ENCODE results near the gene LCE7A. TPM values are rescaled to one million over a fixed set of nuclear protein-coding genes. Genes with fewer than 3 reads are reported as not detected.

LCE7A gene
- total RNA-seq, 1 experiment from 2014 or later = not detected

DNA sequence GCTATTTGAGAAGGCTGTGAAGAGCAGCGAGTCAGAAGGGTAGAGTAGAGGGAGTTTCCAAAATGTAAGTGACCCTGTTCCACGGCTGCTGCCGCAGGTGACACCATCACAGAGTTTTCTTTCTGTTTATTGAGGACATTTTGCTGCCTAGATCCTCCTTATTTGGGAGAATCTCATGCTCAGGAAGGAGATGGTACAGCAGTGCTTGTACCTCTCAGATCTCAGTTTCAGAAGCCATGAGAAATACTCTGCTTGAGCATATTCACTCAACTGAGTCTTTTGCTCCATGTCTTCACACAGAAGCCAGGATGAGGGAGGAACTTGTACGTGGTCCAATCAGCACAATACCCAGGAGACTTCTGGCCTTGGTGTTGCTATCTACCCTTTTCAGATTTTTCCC lies 1.6 kb downstream of the LCE7A start:
- H3K36me3 Mint-ChIP-seq (ENCODE audit: insufficient read depth, unreplicated experiment) = no peaks in the 10 kb centered on the region
- H3K9me3 Mint-ChIP-seq (ENCODE audit: unreplicated experiment) = no peaks in the 10 kb centered on the region
- CTCF ChIA-PET = interaction anchor here (1.0 kb wide), 1 partner anchor 8 kb away, joined by 4 read pairs; no protein-coding TSS in a partner anchor

GRCh38 chr1:152864443-152864842 lies 4.6 kb downstream of the LCE7A start:
- no peak overlapping the region for H3K4me3 Mint-ChIP-seq (ENCODE audit: unreplicated experiment)
- no peak overlapping the region for H3K4me3 ChIP-seq (ENCODE audit: low read depth, low read length)
- H3K9me3 ChIP-seq = no peaks in the 10 kb centered on the region
- peaks cover 10% of the 10 kb centered on the region for H3K27me3 Mint-ChIP-seq (ENCODE audit: insufficient read depth, unreplicated experiment)
- no peaks in the 10 kb centered on the region for H3K36me3 Mint-ChIP-seq (ENCODE audit: insufficient read depth, unreplicated experiment)
- no peaks in the 10 kb centered on the region for H3K36me3 ChIP-seq (ENCODE audit: control insufficient read depth, insufficient read depth, low read length)
- H3K4me1 Mint-ChIP-seq (ENCODE audit: low read depth, unreplicated experiment) = no peaks in the 10 kb centered on the region
- ChIA-PET POLR2A (no interaction called here), CTCF (no interaction called here)
- H3K4me1 ChIP-seq = no peaks in the 10 kb centered on the region
- no TSS peak for BruUV-seq (replicated peaks)
- intact Hi-C loops (cut with micrococcal nuclease; ENCODE audit: unreplicated experiment) = no loop called here
- H3K27me3 ChIP-seq (replicated peaks; ENCODE audit: control insufficient read depth, insufficient read depth, low read length) = no peaks in the 10 kb centered on the region
- no peak overlapping the region for H3K27ac Mint-ChIP-seq (ENCODE audit: unreplicated experiment)
- no peaks in the 10 kb centered on the region for H3K9me3 Mint-ChIP-seq (ENCODE audit: unreplicated experiment)
- DNase-seq = no peak
- no peak for TF ChIP-seq CTCF (IDR thresholded peaks at IDR 0.05; ENCODE audit: insufficient read depth in 1 of 2, low read depth in 1 of 2, low read length in 1 of 2, severe bottlenecking in 1 of 2, unreplicated experiment in 1 of 2)

More for the DNA sequence above, 1.6 kb downstream of the LCE7A start:
- POLR2A ChIA-PET = no interaction called here
- no peak for DNase-seq
- Mint-ChIP-seq H3K4me3 (ENCODE audit: unreplicated experiment) (no peak overlapping the region), H3K4me1 (ENCODE audit: low read depth, unreplicated experiment) (no peaks in the 10 kb centered on the region), H3K27me3 (ENCODE audit: insufficient read depth, unreplicated experiment) (peaks cover 10% of the 10 kb centered on the region), H3K27ac (ENCODE audit: unreplicated experiment) (no peak overlapping the region)
- BruUV-seq (replicated peaks) = no TSS peak
- no peak for TF ChIP-seq CTCF (IDR thresholded peaks at IDR 0.05; ENCODE audit: insufficient read depth in 1 of 2, low read depth in 1 of 2, low read length in 1 of 2, severe bottlenecking in 1 of 2, unreplicated experiment in 1 of 2)
- H3K4me1 ChIP-seq = no peaks in the 10 kb centered on the region
- no peaks in the 10 kb centered on the region for H3K9me3 ChIP-seq
- H3K4me3 ChIP-seq (ENCODE audit: low read depth, low read length) = no peak overlapping the region
- intact Hi-C loops (cut with micrococcal nuclease; ENCODE audit: unreplicated experiment) = no loop called here
- no peaks in the 10 kb centered on the region for H3K36me3 ChIP-seq (ENCODE audit: control insufficient read depth, insufficient read depth, low read length)
- no peaks in the 10 kb centered on the region for H3K27me3 ChIP-seq (replicated peaks; ENCODE audit: control insufficient read depth, insufficient read depth, low read length)

- POLR2A ChIA-PET = no interaction called here
- Histone ChIP-seq H3K36me3 (ENCODE audit: control insufficient read depth, insufficient read depth, low read length) (no peaks in the 10 kb centered on the region), H3K4me3 (ENCODE audit: low read depth, low read length) (no peak overlapping the region), H3K27me3 (replicated peaks; ENCODE audit: control insufficient read depth, insufficient read depth, low read length) (no peaks in the 10 kb centered on the region), H3K9me3 (no peaks in the 10 kb centered on the region), H3K4me1 (no peaks in the 10 kb centered on the region)
- DNase-seq = no peak
- H3K4me3 Mint-ChIP-seq (ENCODE audit: unreplicated experiment) = no peak overlapping the region
- CTCF ChIA-PET = no interaction called here
- peaks cover 3% of the 10 kb centered on the region for H3K27me3 Mint-ChIP-seq (ENCODE audit: insufficient read depth, unreplicated experiment)
- TF ChIP-seq CTCF (IDR thresholded peaks at IDR 0.05; ENCODE audit: insufficient read depth in 1 of 2, low read depth in 1 of 2, low read length in 1 of 2, severe bottlenecking in 1 of 2, unreplicated experiment in 1 of 2) = no peak
- no peaks in the 10 kb centered on the region for H3K36me3 Mint-ChIP-seq (ENCODE audit: insufficient read depth, unreplicated experiment)
- H3K9me3 Mint-ChIP-seq (ENCODE audit: unreplicated experiment) = no peaks in the 10 kb centered on the region
- no peaks in the 10 kb centered on the region for H3K4me1 Mint-ChIP-seq (ENCODE audit: low read depth, unreplicated experiment)
- BruUV-seq (replicated peaks) = no TSS peak
- intact Hi-C loops (cut with micrococcal nuclease; ENCODE audit: unreplicated experiment) = no loop called here
- H3K27ac Mint-ChIP-seq (ENCODE audit: unreplicated experiment) = no peak overlapping the region
Measured at GRCh38 chr1:152866321-152866720, 6.5 kb downstream of the LCE7A start.

Measured in Caco-2 (cell line).